Heart left ventricle (tissue), 16 donors: Measurements from ENCODE around the gene CNR2. TPM values are rescaled to one million over a fixed set of nuclear protein-coding genes. Genes with fewer than 3 reads are reported as not detected.
A peak's percentile ranks its signal among the peaks of the same experiment; 100 is the strongest.

Experiments used
- ATAC-seq, 4 donors: fragments of 200-7000 bp; cut with Tn5 transposase; one replicate each; pipeline ENCODE4 v1.9.1; 2020 to 2022; ENCODE audit warnings: moderate library complexity in 4 of 4, mild to moderate bottlenecking in 3 of 4, moderate number of reproducible peaks in 1 of 4
- DNase-seq, 5 donors: peaks; one replicate each; pipeline ENCODE4 v3.0.0-alpha.2; 2020
- H3K27ac ChIP-seq, 12 donors: fragments of 200-600 bp; sonication (generic) in 4 of 12; one replicate each; pipeline versions ENCODE4 v1.5.0 to v1.8.0; 2016 to 2022; ENCODE audit warnings: mild to moderate bottlenecking in 2 of 12
- H3K27me3 ChIP-seq, 9 donors: fragments of 200-600 bp; sonication (generic) in 2 of 9; one replicate each; pipeline versions ENCODE4 v1.5.1 to v1.8.0; 2016 to 2022; ENCODE audit warnings: mild to moderate bottlenecking in 3 of 9
- H3K36me3 ChIP-seq, 9 donors: fragments of 200-600 bp; sonication (generic) in 2 of 9; one replicate each; pipeline versions ENCODE4 v1.5.0 to v1.8.0; 2018 to 2022; ENCODE audit warnings: mild to moderate bottlenecking in 2 of 9
- H3K4me1 ChIP-seq, 12 donors: fragments of 200-600 bp; sonication (generic) in 4 of 12; one replicate each; pipeline versions ENCODE4 v1.5.0 to v1.8.0; 2016 to 2022; ENCODE audit warnings: mild to moderate bottlenecking in 3 of 12
- H3K4me3 ChIP-seq, 12 donors: fragments of 200-600 bp; sonication (generic) in 4 of 12; one replicate each; pipeline versions ENCODE4 v1.5.0 to v1.8.0; 2017 to 2022; ENCODE audit warnings: mild to moderate bottlenecking in 9 of 12, moderate library complexity in 4 of 12
- H3K9me3 ChIP-seq, 12 donors: fragments of 200-600 bp; sonication (generic) in 4 of 12; one replicate each; pipeline versions ENCODE4 v1.5.0 to v1.8.0; 2016 to 2022; ENCODE audit warnings: mild to moderate bottlenecking in 1 of 12
- CTCF ChIP-seq, 12 donors: fragments of 200-600 bp; sonication (generic) in 4 of 12; IDR thresholded peaks; one replicate each; pipeline versions ENCODE4 v1.5.0 to v1.8.0; 2018 to 2022; ENCODE audit warnings: antibody characterized with exemption in 12 of 12, mild to moderate bottlenecking in 5 of 12
- POLR2A ChIP-seq, 2 donors: fragments of 450-650 bp; IDR thresholded peaks; one replicate each; pipeline ENCODE4 v1.6.1; 2017; ENCODE audit warnings: antibody characterized with exemption in 2 of 2, mild to moderate bottlenecking in 2 of 2, moderate library complexity in 2 of 2
- WGBS, 4 donors: extraction: QIAGEN DNeasy Blood & Tissue Kit in 2 of 4; methylation state at CpG; one replicate each; pipeline versions ENCODE4 v1.1.5 to v1.1.7; 2013 to 2018; 5-methylcytosine and 5-hydroxymethylcytosine counted together
- intact Hi-C, 10 donors: fragments of 100-400 bp; cut with DNase I; formaldehyde crosslinking; loops; one replicate each; pipeline versions ENCODE4 v1.11.1 to v1.14.2; 2022
- polyA plus RNA-seq, 2 donors: library from polyadenylated mRNA; stranded (reverse); fragments of 200-250 nt; gene quantifications; one replicate each; pipeline ENCODE4 v1.2.3, GENCODE V29; 2013
- total RNA-seq, 9 donors: library from RNA; depleted of rRNA in 2 of 9; stranded (reverse); fragments of >200 nt in 2 of 9; fragmentation: NEBNext Ultra II Directional in 3 of 9; extraction: Animal tissue kit (Norgen Biotek cat#: 25700) in 3 of 9; gene quantifications; one replicate each; pipeline versions ENCODE4 v1.1.0 to v1.2.4, GENCODE V29; 2016 to 2023
- donor health status: ischemic (EF 13 %, LVEDD 7.1; RV severe dilation, severe dysfunction).
- donor health status: healthy with polysubstance abuse.
- donor health status: DM: no; HTN: yes; CAD: no.
- donor health status: DM: no; HTN: no; CAD: no.
- donor health status: ischemic (EF 25% LVEDD 6.9; RV normal size, moderate dysfunction).
- donor health status: ischemic (EF 25% LVEDD 5.7; RV mildly dilated, moderate dysfunction).
- donor health status: healthy.
- donor health status: DM: yes; HTN: yes; CAD: no.
- donor health status: ischemic (EF 35%, LVEDD 5.7; RV mildly dilated, moderate dysfunction).
- donor health status: nonischemic (EF 11% LVEDD 7.7; RV severe dilation, severe dysfunction).
- donor health status: DM: yes; HTN: yes; CAD: no.
- donor health status: PGD.
- donor health status: ischemic (EF 29% LVEDD 5.4; RV normal size, mild dysfunction).
- donor health status: nonischemic (EF 23%, LVEDD 6.1; RV moderate dilation, normal function).

The CNR2 gene
- total and polyA plus RNA-seq, 11 donors = 0.01 to 0.13 (median 0.09) TPM; not detected in 7

DNA sequence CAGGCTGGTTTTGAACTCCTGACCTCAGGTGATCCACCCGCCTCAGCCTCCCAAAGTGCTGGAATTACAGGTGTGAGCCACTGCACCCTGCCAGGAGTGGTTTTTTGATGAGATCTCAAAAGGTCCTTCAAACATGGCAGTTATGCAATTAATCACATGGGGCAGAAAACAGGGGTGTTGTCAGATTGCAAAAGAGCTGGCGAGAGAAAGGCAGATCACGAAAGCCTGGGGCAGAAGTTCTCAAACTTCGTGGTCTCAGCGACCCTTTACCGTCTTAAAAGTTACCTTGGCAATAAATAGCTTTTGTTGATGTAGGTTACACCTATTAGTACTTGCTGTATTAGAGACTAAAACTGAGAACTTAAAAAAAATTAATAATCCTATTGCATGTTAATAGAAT is 16.1 kb downstream of the CNR2 start:
- intact Hi-C loops = no loop called here
- no peaks in the 10 kb centered on the region for H3K36me3 ChIP-seq
- no peak for ATAC-seq
- WGBS, 4 donors = 84 to 94% (median 88%) methylated on average over 6 of the region's 6 CpGs
- peaks cover 0 to 38% (median 0%) of the 10 kb centered on the region in 12 donors for H3K4me1 ChIP-seq
- no peak for TF ChIP-seq CTCF (IDR thresholded peaks at IDR 0.05)
- no peak for TF ChIP-seq POLR2A (IDR thresholded peaks at IDR 0.05)
- no peak overlapping the region for H3K4me3 ChIP-seq
- H3K27ac ChIP-seq = no peak overlapping the region
- no peaks in the 10 kb centered on the region for H3K9me3 ChIP-seq
- no peak for DNase-seq
- H3K27me3 ChIP-seq = no peaks in the 10 kb centered on the region

DNA sequence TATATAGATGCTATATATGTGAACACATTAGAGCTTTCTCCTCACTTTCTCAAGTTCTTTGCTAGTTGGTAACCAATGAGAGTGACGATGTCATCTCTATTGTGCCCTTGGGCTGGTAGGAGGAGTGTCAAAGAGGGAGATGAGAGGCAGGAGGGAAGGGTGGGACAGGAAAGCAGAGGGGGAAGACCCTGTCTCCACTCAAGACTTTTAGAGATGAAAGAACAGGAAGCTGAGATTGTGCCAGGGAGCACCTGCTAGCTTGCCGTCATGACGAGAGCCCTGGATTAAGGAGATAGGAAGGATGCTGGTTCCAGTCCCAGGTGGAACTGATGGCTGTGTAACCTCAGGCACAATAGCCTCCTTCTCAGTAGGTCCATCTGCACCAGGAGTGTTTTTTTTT is 16.7 kb downstream of the CNR2 start:
- TF ChIP-seq POLR2A (IDR thresholded peaks at IDR 0.05) = no peak
- no peak for TF ChIP-seq CTCF (IDR thresholded peaks at IDR 0.05)
- Histone ChIP-seq H3K27ac (no peak overlapping the region), H3K4me1 (peaks cover 0 to 38% (median 0%) of the 10 kb centered on the region in 12 donors), H3K36me3 (no peaks in the 10 kb centered on the region), H3K27me3 (no peaks in the 10 kb centered on the region), H3K9me3 (no peaks in the 10 kb centered on the region), H3K4me3 (no peak overlapping the region)
- ATAC-seq (no peak), DNase-seq (no peak)
- intact Hi-C loops = no loop called here
- 32 to 46% (median 35%) methylated on average over 3 of the region's 3 CpGs for WGBS, 4 donors

DNA sequence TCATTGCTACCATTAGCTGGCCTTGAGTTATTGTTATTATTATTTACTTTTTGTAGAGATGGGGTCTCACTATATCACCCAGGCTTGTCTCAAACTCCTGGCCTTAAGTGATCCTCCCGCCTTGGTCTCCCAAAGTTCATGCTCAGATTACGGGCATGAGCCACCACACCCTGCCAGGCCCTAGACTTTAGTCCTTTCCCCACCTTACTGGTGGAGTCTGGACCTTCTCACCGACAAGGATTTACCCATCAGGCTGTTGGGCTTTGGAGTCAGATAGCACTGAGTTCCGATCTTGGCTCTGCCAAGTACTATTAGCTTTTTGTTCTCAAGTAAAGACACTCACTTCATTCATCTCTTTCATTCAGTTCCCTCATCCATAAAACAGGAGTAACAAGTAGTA is 17.2 kb downstream of the CNR2 start:
- Histone ChIP-seq H3K36me3 (no peaks in the 10 kb centered on the region), H3K4me3 (no peak overlapping the region), H3K27ac (peak overlapping the region in 1 of 12 donors; percentile 83), H3K27me3 (no peaks in the 10 kb centered on the region), H3K4me1 (peaks cover 0 to 38% (median 0%) of the 10 kb centered on the region in 12 donors), H3K9me3 (no peaks in the 10 kb centered on the region)
- intact Hi-C loops = no loop called here
- WGBS, 4 donors = 59 to 79% (median 69%) methylated on average over 4 of the region's 4 CpGs
- no peak for DNase-seq
- ATAC-seq = no peak
- TF ChIP-seq CTCF (IDR thresholded peaks at IDR 0.05) = no peak
- TF ChIP-seq POLR2A (IDR thresholded peaks at IDR 0.05) = no peak

DNA sequence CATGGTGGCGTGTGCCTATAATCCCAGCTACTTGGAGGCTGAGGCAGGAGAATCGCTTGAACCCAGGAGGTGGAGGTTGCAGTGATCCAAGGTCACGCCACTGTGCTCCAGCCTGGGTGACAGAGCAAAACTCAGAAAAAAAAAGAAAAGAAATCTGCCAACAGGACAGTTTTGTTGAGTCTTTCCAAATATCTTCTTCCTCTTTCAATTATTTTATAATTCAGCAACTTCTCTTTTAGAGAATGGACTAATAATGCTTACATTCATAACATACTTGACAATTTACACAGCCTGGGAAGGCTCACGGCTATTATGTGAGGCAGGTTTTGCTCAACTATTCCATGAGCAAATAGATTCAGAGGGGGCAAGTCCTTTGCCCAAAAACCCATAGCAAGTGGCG is 18.1 kb downstream of the CNR2 start:
- H3K27ac ChIP-seq = peak overlapping the region in 1 of 12 donors; percentile 83

More for the DNA sequence above, 18.1 kb downstream of the CNR2 start:
- WGBS, 4 donors = 88 to 92% (median 89%) methylated on average over 5 of the region's 5 CpGs
- peaks cover 0 to 38% (median 0%) of the 10 kb centered on the region in 12 donors for H3K4me1 ChIP-seq
- H3K9me3 ChIP-seq = no peaks in the 10 kb centered on the region
- intact Hi-C loops = no loop called here
- TF ChIP-seq POLR2A (IDR thresholded peaks at IDR 0.05) (no peak), CTCF (IDR thresholded peaks at IDR 0.05) (no peak)
- ATAC-seq (peak in 2 of 4 donors; percentile 15 to 24), DNase-seq (no peak)
- H3K4me3 ChIP-seq = no peak overlapping the region
- H3K36me3 ChIP-seq = no peaks in the 10 kb centered on the region
- H3K27me3 ChIP-seq = no peaks in the 10 kb centered on the region
